WTC11 (cell line): ENCODE data around the gene DPYSL3. TPM values are rescaled to one million over a fixed set of nuclear protein-coding genes. Genes with fewer than 3 reads are reported as not detected.

ENCODE experiments used
- ATAC-seq: fragments of 200-7000 bp; cut with Tn5 transposase; 2 replicates; pipeline ENCODE4 v1.10.0; 2021; ENCODE audit warnings: mild to moderate bottlenecking, moderate library complexity
- CTCF ChIA-PET: fragments of 300-600 bp; sonication (Branson Sonifier 250); formaldehyde crosslinking; loops from one replicate; lab custom pipeline; 2021; ENCODE audit warnings: antibody characterized with exemption; lab: Charles Lee
- POLR2A ChIA-PET: fragments of 350-600 bp; sonication (Branson Sonifier 250); formaldehyde crosslinking; loops from one replicate; lab custom pipeline; 2021; ENCODE audit warnings: antibody characterized with exemption; lab: Charles Lee
- DNase-seq: peaks from one replicate; pipeline ENCODE4 v3.0.0; 2021; ENCODE audit warnings: low spot score
- H3K27ac Mint-ChIP-seq: 2 replicates; pipeline ENCODE4 v1.8.0; 2021; ENCODE audit warnings: mixed read lengths
- H3K27me3 Mint-ChIP-seq: 2 replicates; pipeline ENCODE4 v1.8.0; 2021; ENCODE audit warnings: low read depth, mild to moderate bottlenecking, moderate library complexity, mixed read lengths
- H3K36me3 Mint-ChIP-seq: 2 replicates; pipeline ENCODE4 v1.8.0; 2021; ENCODE audit warnings: mixed read lengths
- H3K4me1 Mint-ChIP-seq: 2 replicates; pipeline ENCODE4 v1.8.0; 2022; ENCODE audit warnings: mixed read lengths
- H3K4me3 Mint-ChIP-seq: 2 replicates; pipeline ENCODE4 v1.8.0; 2021; ENCODE audit warnings: mild to moderate bottlenecking, moderate library complexity, mixed read lengths
- H3K9me3 Mint-ChIP-seq: 2 replicates; pipeline ENCODE4 v1.8.0; 2021; ENCODE audit warnings: mixed read lengths
- CREM ChIP-seq: sonication (generic); formaldehyde crosslinking; IDR thresholded peaks from 2 replicates; pipeline ENCODE4 v1.8.1; 2022; ENCODE audit warnings: mild to moderate bottlenecking, missing genetic modification reagents, moderate library complexity
- E2F4 ChIP-seq: sonication (generic); formaldehyde crosslinking; IDR thresholded peaks from 2 replicates; pipeline ENCODE4 v1.8.1; 2022; ENCODE audit warnings: low read depth, mild to moderate bottlenecking, moderate library complexity, missing genetic modification reagents, borderline replicate concordance
- FOXK1 ChIP-seq: sonication (generic); formaldehyde crosslinking; IDR thresholded peaks from 2 replicates; pipeline ENCODE4 v1.8.0; 2022; ENCODE audit warnings: mild to moderate bottlenecking, moderate library complexity, missing genetic modification reagents
- FOXP4 ChIP-seq: sonication (generic); formaldehyde crosslinking; IDR thresholded peaks from 2 replicates; pipeline ENCODE4 v1.8.0; 2022; ENCODE audit warnings: mild to moderate bottlenecking, missing genetic modification reagents
- GTF2I ChIP-seq: fragments of 250-450 bp; sonication (Bioruptor Pico); conservative IDR thresholded peaks from 2 replicates; pipeline ENCODE4 v1.4.0; 2021; ENCODE audit warnings: mild to moderate bottlenecking
- IRF1 ChIP-seq: sonication (generic); formaldehyde crosslinking; IDR thresholded peaks from 2 replicates; pipeline ENCODE4 v1.8.0; 2023; ENCODE audit warnings: missing genetic modification reagents
- MYBL2 ChIP-seq: sonication (generic); formaldehyde crosslinking; IDR thresholded peaks from 2 replicates; pipeline ENCODE4 v1.8.1; 2023; ENCODE audit warnings: mild to moderate bottlenecking, moderate library complexity, missing genetic modification reagents
- NR3C1 ChIP-seq: sonication (generic); formaldehyde crosslinking; conservative IDR thresholded peaks from 2 replicates; pipeline ENCODE4 v1.8.1; 2023; ENCODE audit warnings: low read depth, mild to moderate bottlenecking, missing genetic modification reagents
- OVOL2 ChIP-seq: fragments of 250-450 bp; sonication (Bioruptor Pico); IDR thresholded peaks from 2 replicates; pipeline ENCODE4 v1.9.0; 2021; ENCODE audit warnings: mild to moderate bottlenecking, borderline replicate concordance
- PRRX2 ChIP-seq: fragments of 250-450 bp; sonication (Bioruptor Pico); IDR thresholded peaks from 2 replicates; pipeline ENCODE4 v1.8.0; 2021; ENCODE audit warnings: mild to moderate bottlenecking
- RELA ChIP-seq: sonication (generic); formaldehyde crosslinking; IDR thresholded peaks from 2 replicates; pipeline ENCODE4 v1.8.1; 2022; ENCODE audit warnings: missing genetic modification reagents, mild to moderate bottlenecking, borderline replicate concordance
- SMAD4 ChIP-seq: sonication (generic); formaldehyde crosslinking; IDR thresholded peaks from 2 replicates; pipeline ENCODE4 v1.8.0; 2022; ENCODE audit warnings: mild to moderate bottlenecking, missing genetic modification reagents
- ZNF281 ChIP-seq: sonication (generic); formaldehyde crosslinking; IDR thresholded peaks from 2 replicates; pipeline ENCODE4 v1.8.0; 2023; ENCODE audit warnings: mild to moderate bottlenecking, missing genetic modification reagents
- ZNF416 ChIP-seq: fragments of 250-450 bp; sonication (Bioruptor Pico); IDR thresholded peaks from 2 replicates; pipeline ENCODE4 v1.9.0; 2021; ENCODE audit warnings: mild to moderate bottlenecking, inconsistent platforms
- ZNF512 ChIP-seq: sonication (generic); formaldehyde crosslinking; IDR thresholded peaks from 2 replicates; pipeline ENCODE4 v1.8.1; 2022; ENCODE audit warnings: missing genetic modification reagents, borderline replicate concordance
- ZNF671 ChIP-seq: fragments of 250-450 bp; sonication (Bioruptor Pico); IDR thresholded peaks from 2 replicates; pipeline ENCODE4 v1.8.0; 2021; ENCODE audit warnings: mild to moderate bottlenecking
- total RNA-seq: library from RNA; stranded (reverse); gene quantifications from 3 replicates; pipeline ENCODE4 v1.2.3, GENCODE V29; 2021
- TF ChIP-seq, protein P1 (sequence below): fragments of 250-450 bp; sonication (Bioruptor Pico); IDR thresholded peaks from 2 replicates; pipeline ENCODE4 v1.9.0; 2021; ENCODE audit warnings: mild to moderate bottlenecking
- TF ChIP-seq, protein P2 (sequence below): sonication (generic); formaldehyde crosslinking; IDR thresholded peaks from 2 replicates; pipeline ENCODE4 v1.8.0; 2022; ENCODE audit warnings: missing genetic modification reagents

Gene DPYSL3
- total RNA-seq, 1 experiment from 2014 or later = 358 TPM

- no peak for ATAC-seq
- no peak for DNase-seq
- peak overlapping the region; percentile 92 for H3K27ac Mint-ChIP-seq
- no peaks in the 10 kb centered on the region for H3K27me3 Mint-ChIP-seq
- no peak for TF ChIP-seq E2F4 (CRISPR knock-in tag)
- TF ChIP-seq, protein P1, sequence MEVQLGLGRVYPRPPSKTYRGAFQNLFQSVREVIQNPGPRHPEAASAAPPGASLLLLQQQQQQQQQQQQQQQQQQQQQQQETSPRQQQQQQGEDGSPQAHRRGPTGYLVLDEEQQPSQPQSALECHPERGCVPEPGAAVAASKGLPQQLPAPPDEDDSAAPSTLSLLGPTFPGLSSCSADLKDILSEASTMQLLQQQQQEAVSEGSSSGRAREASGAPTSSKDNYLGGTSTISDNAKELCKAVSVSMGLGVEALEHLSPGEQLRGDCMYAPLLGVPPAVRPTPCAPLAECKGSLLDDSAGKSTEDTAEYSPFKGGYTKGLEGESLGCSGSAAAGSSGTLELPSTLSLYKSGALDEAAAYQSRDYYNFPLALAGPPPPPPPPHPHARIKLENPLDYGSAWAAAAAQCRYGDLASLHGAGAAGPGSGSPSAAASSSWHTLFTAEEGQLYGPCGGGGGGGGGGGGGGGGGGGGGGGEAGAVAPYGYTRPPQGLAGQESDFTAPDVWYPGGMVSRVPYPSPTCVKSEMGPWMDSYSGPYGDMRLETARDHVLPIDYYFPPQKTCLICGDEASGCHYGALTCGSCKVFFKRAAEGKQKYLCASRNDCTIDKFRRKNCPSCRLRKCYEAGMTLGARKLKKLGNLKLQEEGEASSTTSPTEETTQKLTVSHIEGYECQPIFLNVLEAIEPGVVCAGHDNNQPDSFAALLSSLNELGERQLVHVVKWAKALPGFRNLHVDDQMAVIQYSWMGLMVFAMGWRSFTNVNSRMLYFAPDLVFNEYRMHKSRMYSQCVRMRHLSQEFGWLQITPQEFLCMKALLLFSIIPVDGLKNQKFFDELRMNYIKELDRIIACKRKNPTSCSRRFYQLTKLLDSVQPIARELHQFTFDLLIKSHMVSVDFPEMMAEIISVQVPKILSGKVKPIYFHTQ = no peak
- TF ChIP-seq MYBL2 (CRISPR knock-in tag) = no peak
- no peak for TF ChIP-seq CREM (CRISPR knock-in tag)
- no peak for TF ChIP-seq RELA (CRISPR knock-in tag)
- TF ChIP-seq ZNF671 = no peak
- no peak for TF ChIP-seq OVOL2
- TF ChIP-seq FOXK1 (CRISPR knock-in tag) = no peak
- TF ChIP-seq ZNF416 (CRISPR knock-in tag) = no peak
- TF ChIP-seq GTF2I (CRISPR knock-in tag) = no peak
- TF ChIP-seq ZNF281 (CRISPR knock-in tag) = no peak
- TF ChIP-seq FOXP4 (CRISPR knock-in tag) = no peak
- peaks cover 4% of the 10 kb centered on the region for H3K9me3 Mint-ChIP-seq
- peaks cover 5% of the 10 kb centered on the region for H3K36me3 Mint-ChIP-seq
- no peak overlapping the region for H3K4me3 Mint-ChIP-seq
- POLR2A ChIA-PET = no interaction called here
- CTCF ChIA-PET = interaction anchor here (0.9 to 3.3 kb wide), 5 partner anchors 18 to 96 kb away, joined by 3 to 13 read pairs (median 9); no protein-coding TSS in a partner anchor
- H3K4me1 Mint-ChIP-seq = peaks cover 76% of the 10 kb centered on the region
Observed at GRCh38 chr5:147481874-147482705, 27.8 kb downstream of the DPYSL3 start.

DNA sequence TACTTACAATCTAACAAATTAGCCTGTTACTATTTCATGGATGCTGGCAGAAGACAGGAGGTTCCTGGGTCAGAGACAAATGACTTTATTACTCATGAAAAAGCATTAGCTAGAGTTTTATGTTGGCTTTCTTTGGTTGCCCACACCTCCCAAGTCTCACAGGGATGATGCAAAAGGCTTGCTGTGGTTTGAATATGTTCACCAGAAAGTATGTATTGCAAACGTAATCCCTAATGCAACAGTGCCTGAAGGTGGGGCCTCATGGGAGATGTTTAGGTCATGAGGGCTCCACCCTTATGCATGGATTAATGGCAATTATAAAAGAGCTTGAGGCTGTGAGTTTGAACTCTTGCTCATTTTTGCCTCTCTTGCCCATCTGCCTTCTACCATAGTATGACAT, 28.5 kb downstream of the DPYSL3 start:
- DNase-seq = no peak
- no peak for ATAC-seq
- no peak overlapping the region for H3K27ac Mint-ChIP-seq
- ChIA-PET CTCF (interaction anchor here (1.2 to 3.3 kb wide), 4 partner anchors 17 to 97 kb away, joined by 5 to 13 read pairs (median 10); no protein-coding TSS in a partner anchor), POLR2A (no interaction called here)
- H3K4me1 Mint-ChIP-seq = peaks cover 76% of the 10 kb centered on the region
- peaks cover 5% of the 10 kb centered on the region for H3K36me3 Mint-ChIP-seq
- peaks cover 4% of the 10 kb centered on the region for H3K9me3 Mint-ChIP-seq
- no peak overlapping the region for H3K4me3 Mint-ChIP-seq
- no peaks in the 10 kb centered on the region for H3K27me3 Mint-ChIP-seq
- TF ChIP-seq IRF1 (CRISPR knock-in tag) = no peak
- no peak for TF ChIP-seq PRRX2 (CRISPR knock-in tag)
- no peak for TF ChIP-seq SMAD4 (CRISPR knock-in tag)
- no peak for TF ChIP-seq ZNF512 (CRISPR knock-in tag)
- TF ChIP-seq, protein P2, sequence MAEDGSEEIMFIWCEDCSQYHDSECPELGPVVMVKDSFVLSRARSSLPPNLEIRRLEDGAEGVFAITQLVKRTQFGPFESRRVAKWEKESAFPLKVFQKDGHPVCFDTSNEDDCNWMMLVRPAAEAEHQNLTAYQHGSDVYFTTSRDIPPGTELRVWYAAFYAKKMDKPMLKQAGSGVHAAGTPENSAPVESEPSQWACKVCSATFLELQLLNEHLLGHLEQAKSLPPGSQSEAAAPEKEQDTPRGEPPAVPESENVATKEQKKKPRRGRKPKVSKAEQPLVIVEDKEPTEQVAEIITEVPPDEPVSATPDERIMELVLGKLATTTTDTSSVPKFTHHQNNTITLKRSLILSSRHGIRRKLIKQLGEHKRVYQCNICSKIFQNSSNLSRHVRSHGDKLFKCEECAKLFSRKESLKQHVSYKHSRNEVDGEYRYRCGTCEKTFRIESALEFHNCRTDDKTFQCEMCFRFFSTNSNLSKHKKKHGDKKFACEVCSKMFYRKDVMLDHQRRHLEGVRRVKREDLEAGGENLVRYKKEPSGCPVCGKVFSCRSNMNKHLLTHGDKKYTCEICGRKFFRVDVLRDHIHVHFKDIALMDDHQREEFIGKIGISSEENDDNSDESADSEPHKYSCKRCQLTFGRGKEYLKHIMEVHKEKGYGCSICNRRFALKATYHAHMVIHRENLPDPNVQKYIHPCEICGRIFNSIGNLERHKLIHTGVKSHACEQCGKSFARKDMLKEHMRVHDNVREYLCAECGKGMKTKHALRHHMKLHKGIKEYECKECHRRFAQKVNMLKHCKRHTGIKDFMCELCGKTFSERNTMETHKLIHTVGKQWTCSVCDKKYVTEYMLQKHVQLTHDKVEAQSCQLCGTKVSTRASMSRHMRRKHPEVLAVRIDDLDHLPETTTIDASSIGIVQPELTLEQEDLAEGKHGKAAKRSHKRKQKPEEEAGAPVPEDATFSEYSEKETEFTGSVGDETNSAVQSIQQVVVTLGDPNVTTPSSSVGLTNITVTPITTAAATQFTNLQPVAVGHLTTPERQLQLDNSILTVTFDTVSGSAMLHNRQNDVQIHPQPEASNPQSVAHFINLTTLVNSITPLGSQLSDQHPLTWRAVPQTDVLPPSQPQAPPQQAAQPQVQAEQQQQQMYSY (CRISPR knock-in tag) = no peak
- no peak for TF ChIP-seq NR3C1 (CRISPR knock-in tag)
